Non-pigmented ciliary epithelial cell (primary cell): Measurements from ENCODE around the gene CDYL.

Experiments
- DNase-seq: peaks from one replicate; pipeline ENCODE4 v3.0.0-alpha.2; 2010; ENCODE audit warnings: low read depth

CDYL gene

GRCh38 chr6:4965562-4966389, 189.6 kb downstream of the CDYL start:
- DNase-seq: no peak

- no peak for DNase-seq
Measured at GRCh38 chr6:4967301-4968030, 191.3 kb downstream of the CDYL start.

- no peak for DNase-seq
Measured at GRCh38 chr6:4969609-4970285, 193.5 kb downstream of the CDYL start.

GRCh38 chr6:4970739-4971395, 194.7 kb downstream of the CDYL start:
- no peak for DNase-seq

- DNase-seq: no peak
Measured at GRCh38 chr6:4971851-4972250, 195.6 kb downstream of the CDYL start.

GRCh38 chr6:4972438-4972837, 196.2 kb downstream of the CDYL start:
- DNase-seq: no peak

GRCh38 chr6:4973415-4973814, 197.2 kb downstream of the CDYL start:
- no peak for DNase-seq

- DNase-seq: no peak
Measured at GRCh38 chr6:4973982-4974745, 198.0 kb downstream of the CDYL start.

GRCh38 chr6:4974962-4975361, 198.8 kb downstream of the CDYL start:
- DNase-seq: no peak

- no peak for DNase-seq
Measured at GRCh38 chr6:4975506-4975905, 199.3 kb downstream of the CDYL start.

- DNase-seq: no peak
Measured at GRCh38 chr6:4977468-4977867, 201.3 kb downstream of the CDYL start.

GRCh38 chr6:4979426-4979825, 203.2 kb downstream of the CDYL start:
- DNase-seq: no peak

GRCh38 chr6:4981761-4982160, 205.6 kb downstream of the CDYL start:
- no peak for DNase-seq

- DNase-seq: no peak
Measured at GRCh38 chr6:4983322-4983721, 207.1 kb downstream of the CDYL start.

- no peak for DNase-seq
Measured at GRCh38 chr6:4986999-4987398, 210.8 kb downstream of the CDYL start.

- DNase-seq: no peak
Measured at GRCh38 chr6:4987432-4987831, 211.2 kb downstream of the CDYL start.

- no peak for DNase-seq
Measured at GRCh38 chr6:4994741-4995140, 218.5 kb downstream of the CDYL start.

- DNase-seq: no peak
Measured at GRCh38 chr6:4997862-4998261, 221.7 kb downstream of the CDYL start.

- no peak for DNase-seq
Measured at GRCh38 chr6:4999586-4999985, 223.4 kb downstream of the CDYL start.

GRCh38 chr6:5003604-5004372, 227.6 kb downstream of the CDYL start, which contains the start of gene RPP40:
RPP40 (minus strand) TSS chr6:5004037; CDS start chr6:5004002, 35 bp downstream.
- DNase-seq: peak; percentile 88
